Peyer's patch (tissue), 4 donors: ENCODE measurements around the gene ZNF215. TPM values are rescaled to one million over a fixed set of nuclear protein-coding genes. Genes with fewer than 3 reads are reported as not detected.
"Not testable (repeated sequence)": the region's sequence is repeated elsewhere in the genome, so short reads cannot be mapped to it uniquely, and the experiment has no call there.

Experiments
- DNase-seq, 3 donors: peaks; one replicate each; pipeline ENCODE4 v3.0.0-alpha.2; 2017 to 2019
- H3K27ac ChIP-seq, 4 donors: fragments of 200-600 bp; sonication (generic); one replicate each; pipeline ENCODE4 v1.5.1; 2016 to 2019
- H3K27me3 ChIP-seq, 2 donors: fragments of 200-600 bp; sonication (generic); one replicate each; pipeline ENCODE4 v1.5.1; 2019
- H3K36me3 ChIP-seq, 3 donors: fragments of 200-600 bp; sonication (generic); one replicate each; pipeline ENCODE4 v1.5.1; 2016 to 2019
- H3K4me1 ChIP-seq, 4 donors: fragments of 200-600 bp; sonication (generic); one replicate each; pipeline ENCODE4 v1.5.1; 2016 to 2019
- H3K4me3 ChIP-seq, 4 donors: fragments of 200-600 bp; sonication (generic); 1 replicate in 3 of 4; 2 replicates in 1 of 4; pipeline ENCODE4 v1.5.1; 2016 to 2019; ENCODE audit warnings: mild to moderate bottlenecking in 1 of 4
- H3K9me3 ChIP-seq, 4 donors: fragments of 200-600 bp; sonication (generic); one replicate each; pipeline ENCODE4 v1.5.1; 2016 to 2019; ENCODE audit warnings: mild to moderate bottlenecking in 1 of 4
- POLR2A ChIP-seq, 2 donors: fragments of 450-650 bp; IDR thresholded peaks; one replicate each; pipeline ENCODE4 v1.5.1; 2017; ENCODE audit warnings: antibody characterized with exemption in 2 of 2, mild to moderate bottlenecking in 2 of 2, moderate library complexity in 2 of 2
- total RNA-seq, 4 donors: library from RNA; depleted of rRNA; stranded (reverse); fragments of >200 nt; gene quantifications; one replicate each; pipeline ENCODE4 v1.1.0, GENCODE V29; 2016
- TF ChIP-seq, protein P1 (sequence below), 6 experiments: fragments of 450-650 bp in 4 of 6; fragments of 200-600 bp in 2 of 6; sonication (generic) in 1 of 6; IDR thresholded peaks; one replicate each; pipeline ENCODE4 v1.5.1; 2017 to 2019; ENCODE audit warnings: antibody characterized with exemption in 6 of 6, mild to moderate bottlenecking in 3 of 6, moderate library complexity in 1 of 6

ZNF215 gene
- 10 to 100 TPM in 2 of 4 donors, 1 to 10 TPM in 2; 5.1 to 19.8 (median 10.4) TPM for total RNA-seq

DNA sequence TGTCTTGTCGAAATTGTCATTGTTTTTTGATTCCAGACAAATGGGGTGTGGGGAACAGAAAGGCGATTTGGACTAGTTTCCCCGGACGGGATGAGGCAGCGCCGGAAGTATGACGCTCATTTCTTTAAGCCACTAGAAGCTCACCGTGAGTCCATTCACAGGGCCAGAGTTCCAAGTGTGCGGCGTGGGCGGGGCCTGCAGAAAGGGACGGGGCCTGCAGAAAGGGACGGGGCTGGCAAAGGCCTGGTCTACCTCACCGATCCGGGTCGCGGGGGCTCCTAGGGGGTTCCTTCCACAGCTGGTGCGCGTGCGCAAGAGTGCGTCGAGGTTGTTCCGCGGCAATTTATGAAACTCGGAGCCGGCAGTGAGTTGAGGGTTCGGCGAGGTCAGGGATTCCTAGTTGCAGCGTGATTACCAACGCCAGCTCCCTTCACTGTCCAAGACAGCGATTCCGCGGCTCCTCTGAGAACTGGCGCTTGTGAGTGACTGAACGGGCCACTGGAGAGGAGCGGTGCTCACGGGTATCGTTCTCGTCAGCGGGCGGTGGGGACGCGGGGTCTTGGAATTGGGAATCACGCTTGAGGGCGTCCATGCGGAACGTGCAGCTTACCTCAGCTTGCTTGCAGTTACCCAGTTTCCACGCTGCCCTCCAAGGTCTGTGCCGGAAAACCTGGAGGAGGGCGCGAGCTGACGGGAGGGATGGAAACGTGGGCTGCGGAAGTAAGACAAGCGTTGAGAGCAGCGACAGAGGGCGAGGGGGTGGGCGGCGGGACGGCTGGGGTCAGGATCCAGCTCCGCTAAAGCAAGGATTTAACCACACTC lies at the start of gene ZNF215:
Gene ZNF215, plus strand, starts transcription at position 219 of the 822 bp plus-strand sequence. CDS start 5,847 bp downstream, outside the sequence.
- Histone ChIP-seq H3K4me3 (peak within 1 kb of the TSS; percentile 56 to 92 (median 61)), H3K4me1 (peaks cover 0 to 7% (median 2%) of the 10 kb centered on the region in 4 donors), H3K27me3 (no peaks in the 10 kb centered on the region), H3K9me3 (no peaks in the 10 kb centered on the region), H3K27ac (peak within 1 kb of the TSS; percentile 24 to 85 (median 62)), H3K36me3 (no peaks in the 10 kb centered on the region)
- DNase-seq, result peak; percentile 73 to 91 (median 86)
- TF ChIP-seq, protein P1, sequence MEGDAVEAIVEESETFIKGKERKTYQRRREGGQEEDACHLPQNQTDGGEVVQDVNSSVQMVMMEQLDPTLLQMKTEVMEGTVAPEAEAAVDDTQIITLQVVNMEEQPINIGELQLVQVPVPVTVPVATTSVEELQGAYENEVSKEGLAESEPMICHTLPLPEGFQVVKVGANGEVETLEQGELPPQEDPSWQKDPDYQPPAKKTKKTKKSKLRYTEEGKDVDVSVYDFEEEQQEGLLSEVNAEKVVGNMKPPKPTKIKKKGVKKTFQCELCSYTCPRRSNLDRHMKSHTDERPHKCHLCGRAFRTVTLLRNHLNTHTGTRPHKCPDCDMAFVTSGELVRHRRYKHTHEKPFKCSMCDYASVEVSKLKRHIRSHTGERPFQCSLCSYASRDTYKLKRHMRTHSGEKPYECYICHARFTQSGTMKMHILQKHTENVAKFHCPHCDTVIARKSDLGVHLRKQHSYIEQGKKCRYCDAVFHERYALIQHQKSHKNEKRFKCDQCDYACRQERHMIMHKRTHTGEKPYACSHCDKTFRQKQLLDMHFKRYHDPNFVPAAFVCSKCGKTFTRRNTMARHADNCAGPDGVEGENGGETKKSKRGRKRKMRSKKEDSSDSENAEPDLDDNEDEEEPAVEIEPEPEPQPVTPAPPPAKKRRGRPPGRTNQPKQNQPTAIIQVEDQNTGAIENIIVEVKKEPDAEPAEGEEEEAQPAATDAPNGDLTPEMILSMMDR (IDR thresholded peaks at IDR 0.05), result no peak
- no peak for TF ChIP-seq POLR2A (IDR thresholded peaks at IDR 0.05)

DNA sequence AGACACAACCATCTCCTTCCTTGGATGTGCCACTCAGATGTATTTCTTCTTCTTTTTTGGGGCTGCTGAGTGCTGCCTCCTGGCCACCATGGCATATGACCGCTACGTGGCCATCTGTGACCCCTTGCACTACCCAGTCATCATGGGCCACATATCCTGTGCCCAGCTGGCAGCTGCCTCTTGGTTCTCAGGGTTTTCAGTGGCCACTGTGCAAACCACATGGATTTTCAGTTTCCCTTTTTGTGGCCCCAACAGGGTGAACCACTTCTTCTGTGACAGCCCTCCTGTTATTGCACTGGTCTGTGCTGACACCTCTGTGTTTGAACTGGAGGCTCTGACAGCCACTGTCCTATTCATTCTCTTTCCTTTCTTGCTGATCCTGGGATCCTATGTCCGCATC lies 49.3 kb upstream of the ZNF215 start:
- Histone ChIP-seq H3K4me3 (no peak overlapping the region), H3K27ac (no peak overlapping the region), H3K36me3 (no peaks in the 10 kb centered on the region), H3K9me3 (no peaks in the 10 kb centered on the region), H3K27me3 (no peaks in the 10 kb centered on the region), H3K4me1 (no peaks in the 10 kb centered on the region)
- no peak for DNase-seq
- no peak for TF ChIP-seq POLR2A (IDR thresholded peaks at IDR 0.05)
- TF ChIP-seq, protein P1 (IDR thresholded peaks at IDR 0.05), result no peak

DNA sequence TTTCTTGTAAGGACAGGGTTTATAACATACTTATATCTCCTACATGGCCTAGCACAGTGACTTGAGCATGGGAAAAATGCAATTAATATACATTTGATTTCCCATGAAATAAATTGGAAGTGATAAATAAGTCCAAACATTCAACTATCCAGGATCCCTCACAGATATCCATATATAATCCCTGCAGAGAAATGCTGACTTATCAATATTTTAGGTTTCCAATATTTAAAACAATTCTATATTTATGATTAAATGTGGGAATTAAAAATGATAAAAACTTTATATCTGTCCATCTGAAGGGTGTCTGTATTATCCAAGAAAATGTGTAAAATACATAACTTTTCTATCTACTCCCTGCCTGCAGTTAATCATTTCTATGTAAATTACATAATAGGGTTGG lies 43.5 kb upstream of the ZNF215 start:
- no peaks in the 10 kb centered on the region for H3K36me3 ChIP-seq
- H3K9me3 ChIP-seq, result no peaks in the 10 kb centered on the region
- no peaks in the 10 kb centered on the region for H3K27me3 ChIP-seq
- DNase-seq, result no peak
- no peaks in the 10 kb centered on the region for H3K4me1 ChIP-seq
- TF ChIP-seq, protein P1 (IDR thresholded peaks at IDR 0.05), result no peak
- no peak for TF ChIP-seq POLR2A (IDR thresholded peaks at IDR 0.05)
- no peak overlapping the region for H3K4me3 ChIP-seq
- no peak overlapping the region for H3K27ac ChIP-seq

DNA sequence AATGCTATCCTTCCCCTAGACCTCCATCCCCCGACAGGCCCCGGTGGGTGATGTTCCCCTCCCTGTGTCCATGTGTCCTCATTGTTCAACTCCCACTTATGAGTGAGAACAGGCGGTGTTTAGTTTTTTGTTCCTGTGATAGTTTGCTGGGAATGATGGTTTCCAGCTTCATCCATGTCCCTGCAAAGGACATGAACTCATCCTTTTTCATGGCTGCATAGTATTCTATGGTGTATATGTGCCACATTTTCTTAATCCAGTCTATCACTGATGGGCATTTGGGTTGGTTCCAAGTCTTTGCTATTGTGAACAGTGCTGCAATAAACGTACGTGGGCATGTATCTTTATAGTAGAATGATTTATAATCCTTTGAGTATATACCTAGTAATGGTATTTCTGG lies 38.5 kb upstream of the ZNF215 start:
- not testable (repeated sequence) for H3K27me3 ChIP-seq, H3K4me3 ChIP-seq, DNase-seq, H3K27ac ChIP-seq, H3K36me3 ChIP-seq, H3K9me3 ChIP-seq, H3K4me1 ChIP-seq

DNA sequence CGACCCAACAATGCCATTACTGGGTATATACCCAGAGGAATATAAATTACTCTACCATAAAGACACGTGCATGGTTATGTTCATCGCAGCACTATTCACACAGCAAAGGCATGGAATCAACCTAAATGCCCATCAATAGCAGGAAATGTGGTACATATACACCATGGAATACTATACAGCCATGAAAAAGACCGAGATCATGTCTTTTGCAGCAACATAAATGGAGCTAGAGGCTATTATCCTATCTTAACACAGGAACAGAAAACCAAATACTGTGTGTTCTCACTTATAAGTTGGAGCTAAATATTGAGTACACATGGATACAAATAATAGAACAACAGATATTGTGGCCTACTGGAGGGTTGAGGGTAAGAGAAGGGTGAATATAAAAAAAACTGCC lies 37.4 kb upstream of the ZNF215 start:
- H3K4me1 ChIP-seq, result no peaks in the 10 kb centered on the region
- no peak overlapping the region for H3K4me3 ChIP-seq
- TF ChIP-seq POLR2A (IDR thresholded peaks at IDR 0.05), result no peak
- TF ChIP-seq, protein P1 (IDR thresholded peaks at IDR 0.05), result no peak
- H3K36me3 ChIP-seq, result no peaks in the 10 kb centered on the region
- H3K27ac ChIP-seq, result no peak overlapping the region
- DNase-seq, result no peak
- H3K9me3 ChIP-seq, result no peaks in the 10 kb centered on the region
- no peaks in the 10 kb centered on the region for H3K27me3 ChIP-seq

DNA sequence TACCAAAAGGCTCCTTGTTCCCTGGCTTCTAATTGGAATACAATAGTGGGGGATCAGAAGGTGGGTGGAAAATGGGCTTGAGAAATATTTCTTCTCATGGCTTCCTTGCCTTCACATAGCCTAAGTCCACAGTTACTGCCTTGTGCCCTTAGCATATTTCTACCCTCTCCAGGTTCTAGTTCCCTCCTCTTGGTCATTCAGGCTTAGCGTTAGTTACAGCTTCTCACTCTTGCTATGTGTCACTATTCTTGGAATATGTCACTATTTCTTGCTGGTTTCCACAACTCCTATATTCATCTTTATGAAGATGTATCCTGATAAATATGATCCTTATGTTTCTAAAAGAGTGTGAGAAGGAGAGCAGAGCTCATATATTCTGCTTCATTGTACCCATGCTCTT lies 36.4 kb upstream of the ZNF215 start:
- H3K27me3 ChIP-seq, result no peaks in the 10 kb centered on the region
- no peaks in the 10 kb centered on the region for H3K36me3 ChIP-seq
- no peak overlapping the region for H3K27ac ChIP-seq
- TF ChIP-seq, protein P1 (IDR thresholded peaks at IDR 0.05), result no peak
- TF ChIP-seq POLR2A (IDR thresholded peaks at IDR 0.05), result no peak
- no peak overlapping the region for H3K4me3 ChIP-seq
- H3K9me3 ChIP-seq, result no peaks in the 10 kb centered on the region
- no peak for DNase-seq
- H3K4me1 ChIP-seq, result no peaks in the 10 kb centered on the region
